Gastroesophageal sphincter (tissue), 3 donors: ENCODE results near the gene NEK7.
A peak's percentile ranks its signal among the peaks of the same experiment; 100 is the strongest.

Source experiments
- CTCF ChIP-seq, 4 experiments: fragments of 200-600 bp in 2 of 4; fragments of 450-650 bp in 2 of 4; sonication (generic) in 1 of 4; IDR thresholded peaks; one replicate each; pipeline ENCODE4 v1.5.1; 2017 to 2019; ENCODE audit warnings: antibody characterized with exemption in 4 of 4, mild to moderate bottlenecking in 2 of 4, moderate library complexity in 2 of 4
- EP300 ChIP-seq: sonication (generic); formaldehyde crosslinking; IDR thresholded peaks from one replicate; pipeline ENCODE4 v1.6.1; 2017; ENCODE audit warnings: antibody characterized with exemption, mild to moderate bottlenecking
- POLR2A ChIP-seq, 2 donors: fragments of 450-650 bp; IDR thresholded peaks; one replicate each; pipeline ENCODE4 v1.6.1; 2017; ENCODE audit warnings: antibody characterized with exemption in 2 of 2, mild to moderate bottlenecking in 2 of 2, moderate library complexity in 1 of 2

GRCh38 chr1:198156745-198157240, at the start of gene NEK7:
- TF ChIP-seq CTCF (IDR thresholded peaks at IDR 0.05) = peak in 2 of 4 experiments; percentile 4 to 24
- peak; percentile 64 to 87 for TF ChIP-seq POLR2A (IDR thresholded peaks at IDR 0.05)
- no peak for TF ChIP-seq EP300
